HG02678 (cell line): ENCODE data around the gene NCOR1.
A peak's percentile ranks its signal among the peaks of the same experiment; 100 is the strongest.
"Not testable (repeated sequence)": the region's sequence is repeated elsewhere in the genome, so short reads cannot be mapped to it uniquely, and the experiment has no call there.

Experiments
- ATAC-seq: cut with Tn5 transposase; IDR thresholded peaks from one replicate; pipeline ENCODE4 v1.9.1; 2021; ENCODE audit warnings: mild to moderate bottlenecking, moderate library complexity; ENCODE audit not compliant: unreplicated experiment

Gene NCOR1

GRCh38 chr17:16215965-16216316 is 607 bp upstream of the NCOR1 start:
- peak; percentile 13 for ATAC-seq

DNA sequence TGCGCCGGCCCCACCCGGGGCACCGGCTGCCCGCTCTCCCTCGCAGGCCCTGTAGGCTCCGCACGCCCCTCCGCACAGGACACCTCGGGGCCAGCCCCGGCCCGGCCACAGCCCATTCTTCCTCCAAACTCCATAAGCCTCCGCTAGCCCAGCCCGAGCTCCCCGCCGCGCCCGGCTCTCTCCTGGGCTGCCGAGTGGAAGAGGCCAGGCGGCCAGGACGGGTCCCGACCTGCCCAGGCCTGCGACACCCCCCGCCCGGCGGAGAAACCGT is 397 bp downstream of the NCOR1 start:
- peak; percentile 35 for ATAC-seq

GRCh38 chr17:16214190-16215001 is 938 bp downstream of the NCOR1 start:
- no peak for ATAC-seq

GRCh38 chr17:16212793-16213192 is 2.5 kb downstream of the NCOR1 start:
- ATAC-seq = no peak

- ATAC-seq = no peak
These were observed 3.7 kb downstream of the NCOR1 start for GRCh38 chr17:16211590-16211989.

DNA sequence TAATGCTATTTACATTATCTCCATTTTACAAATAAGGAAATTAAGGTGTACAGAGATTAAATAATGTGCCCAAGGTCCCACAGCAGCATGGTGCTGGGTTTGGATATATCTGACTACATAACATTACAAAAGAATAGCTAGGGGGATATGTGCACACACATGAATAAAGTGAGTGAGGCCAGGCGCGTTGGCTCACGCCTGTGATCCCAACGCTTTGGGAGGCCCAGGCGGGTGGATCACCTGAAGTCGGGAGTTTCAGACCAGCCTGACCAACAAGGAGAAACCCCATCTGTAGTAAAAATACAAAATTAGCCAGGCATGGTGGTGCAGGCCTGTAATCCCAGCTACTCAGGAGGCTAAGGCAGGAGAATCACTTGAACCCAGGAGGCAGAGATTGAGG is 10.6 kb downstream of the NCOR1 start:
- ATAC-seq = not testable (repeated sequence)

DNA sequence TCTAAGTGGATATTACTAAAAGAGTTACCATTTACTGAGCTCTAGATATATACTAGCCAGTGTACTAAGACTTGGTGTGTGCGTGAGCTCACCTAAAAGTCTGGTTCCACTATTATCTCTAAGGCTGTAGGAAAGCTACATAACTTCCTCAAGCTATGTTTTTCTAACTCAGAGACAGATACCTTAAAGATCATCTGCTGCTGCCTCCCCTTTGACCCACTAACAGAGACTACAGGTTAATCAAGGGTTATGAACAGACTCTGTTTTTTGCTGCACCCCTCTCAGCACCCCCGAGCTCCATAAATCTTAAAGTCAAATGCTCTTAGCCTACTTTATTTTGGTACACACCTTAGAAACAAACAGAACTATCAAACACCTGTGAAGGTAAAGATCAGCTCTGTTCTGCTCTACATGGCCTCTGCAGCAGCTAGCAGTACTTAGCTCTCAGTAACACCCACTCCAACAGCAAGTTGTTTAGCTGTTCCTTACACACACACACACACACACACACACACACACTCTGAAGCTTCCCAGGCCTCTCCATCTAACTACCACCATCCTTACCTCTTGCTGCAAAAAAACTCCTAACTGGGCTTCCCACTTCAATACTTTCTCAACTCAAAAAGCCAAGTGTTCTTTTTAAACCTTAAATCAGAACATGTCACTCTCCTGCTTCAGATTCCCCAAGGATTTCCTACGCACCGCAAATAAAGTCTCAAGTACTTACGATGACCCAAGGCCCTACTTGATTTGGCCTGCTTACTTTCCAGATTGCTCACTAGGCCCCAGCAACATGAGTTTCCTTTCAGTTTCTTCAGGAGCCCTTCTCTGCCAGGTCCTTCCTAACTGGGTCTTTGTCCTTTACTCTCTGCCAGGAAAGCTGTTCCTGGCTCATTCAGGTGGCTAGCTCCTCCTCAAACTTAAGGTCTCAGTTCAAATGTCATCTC is 12.5 kb downstream of the NCOR1 start:
- not testable (repeated sequence) for ATAC-seq

DNA sequence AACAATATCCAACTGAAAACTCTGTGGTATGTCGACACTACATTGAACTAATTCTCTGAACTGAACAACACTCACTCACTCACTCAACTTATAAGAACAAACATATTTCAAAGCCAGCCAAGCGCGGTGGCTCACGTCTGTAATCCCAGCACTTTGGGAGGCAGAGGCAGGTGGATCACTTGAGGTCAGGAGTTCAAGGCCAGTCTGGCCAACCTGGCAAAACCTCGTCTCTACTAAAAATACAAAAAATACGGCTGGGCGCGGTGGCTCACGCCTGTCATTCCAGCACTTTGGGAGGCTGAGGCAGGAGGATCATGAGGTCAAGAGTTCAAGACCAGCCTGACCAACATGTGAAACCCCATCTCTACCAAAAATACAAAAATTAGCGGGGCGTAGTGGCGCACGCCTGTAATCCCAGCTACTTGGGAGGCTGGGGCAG is 13.6 kb downstream of the NCOR1 start:
- not testable (repeated sequence) for ATAC-seq

DNA sequence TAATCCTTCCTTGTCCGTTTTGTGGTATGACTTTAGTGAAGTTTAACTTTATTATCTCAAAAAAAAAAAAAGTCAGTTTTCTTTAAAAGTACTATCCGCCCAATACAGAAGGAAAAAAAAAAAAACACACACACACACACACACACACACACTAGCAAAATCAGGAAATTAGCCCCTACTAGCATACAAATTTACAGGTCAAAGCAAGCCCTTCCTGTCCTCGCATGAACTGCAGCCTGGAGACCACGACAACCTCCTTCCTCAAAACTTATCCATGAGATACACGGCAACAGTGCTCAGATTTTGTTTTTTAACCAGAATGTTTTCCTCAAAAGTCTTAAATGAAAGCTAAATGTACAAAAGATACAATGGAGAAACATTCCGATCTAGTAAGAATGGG is 16.2 kb downstream of the NCOR1 start:
- ATAC-seq = no peak

GRCh38 chr17:16197276-16197675 is 18.1 kb downstream of the NCOR1 start:
- no peak for ATAC-seq

DNA sequence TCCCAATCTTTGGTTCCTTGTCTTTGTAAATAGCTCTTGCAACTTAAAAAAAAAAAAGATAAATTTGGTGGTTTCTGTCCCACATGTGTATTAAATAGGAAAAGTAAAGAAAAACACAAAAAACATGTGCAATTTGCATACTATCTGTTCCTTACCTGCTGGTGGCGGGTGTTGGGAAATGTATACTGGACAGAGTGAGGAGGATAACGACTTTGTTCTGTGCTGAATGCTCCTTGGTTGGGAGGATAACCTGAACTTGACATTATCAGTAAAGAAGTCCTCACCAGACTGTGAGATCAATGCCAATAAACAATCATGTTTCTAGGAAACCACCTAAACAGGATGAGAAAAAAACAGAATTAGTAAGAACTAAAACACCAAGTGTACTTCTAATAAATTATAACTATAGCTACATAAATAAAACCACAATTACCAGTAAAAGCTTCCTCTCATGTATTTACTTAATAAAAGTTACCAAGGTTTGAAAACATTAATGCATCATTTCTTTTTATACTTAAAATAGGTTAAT is 21.0 kb downstream of the NCOR1 start:
- not testable (repeated sequence) for ATAC-seq

DNA sequence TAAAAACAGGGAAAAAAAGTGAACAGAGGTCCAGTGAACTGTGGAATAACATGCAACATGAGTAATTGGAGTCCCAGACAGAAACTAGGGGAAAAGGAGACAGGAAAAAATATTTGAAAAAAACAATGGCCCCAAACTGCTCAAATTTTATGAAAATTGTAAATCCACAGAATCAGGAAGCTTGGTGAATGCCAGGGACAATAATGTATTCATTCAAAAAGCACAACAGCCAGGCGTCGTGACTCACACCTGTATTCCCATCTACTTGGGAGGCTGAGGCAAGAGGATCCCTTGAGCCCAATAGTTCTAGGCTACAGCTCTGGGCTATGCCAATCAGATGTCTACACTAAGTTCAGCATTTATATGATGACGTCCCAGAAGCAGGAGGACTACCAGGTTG is 23.7 kb downstream of the NCOR1 start:
- no peak for ATAC-seq

DNA sequence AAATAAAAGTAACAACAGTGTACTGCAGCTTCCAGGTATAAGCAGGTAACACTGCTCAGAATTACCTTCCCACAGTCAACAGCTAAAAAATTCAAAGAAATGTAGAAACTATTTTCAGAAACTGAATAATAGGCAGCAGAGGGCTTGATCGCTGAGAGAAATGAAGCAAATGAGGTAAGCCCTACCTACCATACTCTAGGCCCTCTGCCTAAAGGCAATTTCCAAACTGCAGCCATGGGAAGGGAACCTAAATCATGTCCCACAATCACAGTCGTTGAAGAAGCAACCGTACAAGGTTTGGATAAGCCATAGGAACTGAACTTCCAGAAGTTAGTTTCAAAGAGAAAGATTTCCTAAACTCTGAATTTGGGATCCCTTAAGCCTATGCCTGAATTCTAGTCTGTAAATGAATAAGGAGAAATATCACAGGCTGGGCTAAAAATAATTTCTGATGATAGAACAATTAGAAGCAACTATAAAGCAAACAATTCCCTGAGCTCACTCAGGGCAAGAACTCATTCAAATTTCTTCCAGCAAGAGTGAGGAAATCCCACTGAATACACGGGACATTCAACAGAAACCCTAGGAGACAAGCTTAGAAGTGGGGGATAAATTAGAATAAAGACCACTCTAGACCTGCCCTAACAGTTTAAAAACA is 24.5 kb downstream of the NCOR1 start:
- no peak for ATAC-seq

DNA sequence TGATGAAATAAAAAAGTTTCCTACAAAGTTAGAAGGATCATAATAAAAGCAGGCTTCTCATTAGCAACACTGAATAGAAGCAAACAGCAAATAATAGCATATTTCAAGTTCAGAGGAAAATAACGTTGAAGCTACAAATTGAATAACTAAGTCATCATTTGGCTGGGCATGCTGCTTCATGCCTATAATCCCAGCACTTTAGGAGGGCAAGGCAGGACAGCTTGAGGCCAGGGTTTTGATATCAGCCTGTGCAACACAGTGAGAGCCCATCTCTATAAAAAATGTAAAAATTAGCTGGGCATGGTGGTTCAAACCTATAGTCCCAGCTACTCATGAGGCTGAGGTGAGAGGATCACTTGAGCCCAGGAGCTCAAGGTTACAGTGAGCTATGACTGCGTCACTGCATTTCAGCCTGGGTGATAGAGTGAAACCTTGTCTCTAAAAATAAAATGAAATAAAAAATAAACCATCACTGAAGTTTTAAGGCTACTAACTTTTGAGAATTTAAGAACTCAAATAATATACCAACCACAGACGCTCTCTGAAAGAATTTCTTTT is 25.5 kb downstream of the NCOR1 start:
- ATAC-seq = no peak

DNA sequence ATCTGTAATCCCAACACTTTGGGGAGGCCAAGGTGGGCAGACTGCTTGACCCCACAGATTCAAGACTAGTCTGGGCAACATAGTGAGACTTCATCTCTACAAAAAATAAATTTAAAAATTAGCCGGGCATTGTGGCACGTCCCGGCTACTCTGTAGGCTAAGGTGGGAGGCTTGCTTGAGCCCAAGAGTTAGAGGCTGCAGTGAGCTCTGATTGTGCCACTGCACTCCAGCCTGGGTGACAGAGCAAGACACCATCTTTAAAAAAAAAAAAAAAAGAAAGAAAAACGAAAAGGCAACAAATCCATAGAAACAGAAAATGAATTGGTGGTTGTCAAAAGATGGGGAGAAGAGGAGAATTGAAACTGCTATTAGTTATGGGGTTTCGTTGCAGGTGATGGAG is 27.7 kb downstream of the NCOR1 start:
- ATAC-seq = no peak

GRCh38 chr17:16181581-16181980 is 33.8 kb downstream of the NCOR1 start:
- ATAC-seq = no peak

DNA sequence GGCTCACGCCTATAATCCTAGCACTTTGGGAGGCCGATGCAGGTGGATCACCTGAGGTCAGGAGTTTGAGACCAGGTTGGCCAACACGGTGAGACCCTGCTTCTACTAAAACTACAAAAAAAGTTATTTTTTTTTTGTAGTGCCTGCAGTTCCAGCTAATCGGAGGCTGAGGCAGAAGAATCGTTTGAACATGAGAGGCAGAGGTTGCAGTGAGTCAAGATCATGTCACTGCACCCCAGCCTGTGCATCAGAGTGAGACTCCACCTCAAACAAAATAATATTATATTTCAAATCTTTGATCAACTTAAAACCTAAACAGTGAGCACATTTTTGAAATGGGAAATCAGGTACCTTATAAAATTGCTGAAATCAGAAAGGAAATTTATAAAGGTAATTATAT is 36.5 kb downstream of the NCOR1 start:
- ATAC-seq = no peak

GRCh38 chr17:16171613-16172012 is 43.7 kb downstream of the NCOR1 start:
- ATAC-seq = no peak

GRCh38 chr17:16166766-16167165 is 48.6 kb downstream of the NCOR1 start:
- not testable (repeated sequence) for ATAC-seq

DNA sequence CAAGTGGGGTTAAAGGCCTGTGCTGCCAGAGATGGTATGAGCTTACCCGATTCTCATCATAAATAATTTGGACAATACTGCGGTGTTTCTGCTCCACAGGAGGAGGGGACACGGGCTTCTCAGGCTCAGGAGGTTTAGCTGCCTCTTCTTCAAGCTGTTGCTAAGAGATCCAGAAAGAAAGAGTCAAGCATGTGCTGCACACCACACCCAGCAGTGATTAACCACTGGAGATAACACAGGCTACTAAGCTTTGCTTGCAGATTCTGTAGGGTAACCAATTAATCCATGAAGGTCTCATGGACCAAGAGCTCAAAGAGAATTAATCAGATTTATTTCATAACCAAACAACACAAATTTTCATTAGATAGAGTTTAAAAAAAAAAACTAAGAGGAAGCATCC is 56.6 kb downstream of the NCOR1 start:
- ATAC-seq = no peak

- ATAC-seq = no peak
These were observed 59.8 kb downstream of the NCOR1 start for GRCh38 chr17:16155536-16155935.
